Prostate gland (tissue), 2 donors: ENCODE results near the gene KLHL18. TPM values are rescaled to one million over a fixed set of nuclear protein-coding genes. Genes with fewer than 3 reads are reported as not detected.

Experiments
- DNase-seq: peaks from one replicate; pipeline ENCODE4 v3.0.0-alpha.2; 2019; ENCODE audit warnings: low spot score
- H3K27ac ChIP-seq, 2 donors: fragments of 200-600 bp; sonication (generic); 2 replicates each; pipeline ENCODE4 v1.5.1; 2017 to 2019
- H3K27me3 ChIP-seq: fragments of 200-600 bp; sonication (generic); replicated peaks from 2 replicates; pipeline ENCODE4 v1.5.1; 2019; ENCODE audit not compliant: insufficient read depth
- H3K36me3 ChIP-seq, 2 donors: fragments of 200-600 bp; sonication (generic); 1 replicate in 1 of 2; 2 replicates in 1 of 2; pipeline versions ENCODE4 v1.5.1 to v1.8.1; 2017 to 2019
- H3K4me1 ChIP-seq: fragments of 200-600 bp; sonication (generic); replicated peaks from 2 replicates; pipeline ENCODE4 v1.5.1; 2019
- H3K4me3 ChIP-seq, 2 donors: fragments of 200-600 bp; sonication (generic); 2 replicates each; pipeline ENCODE4 v1.5.1; 2017 to 2019
- H3K9me3 ChIP-seq: fragments of 200-600 bp; sonication (generic); 2 replicates; pipeline ENCODE4 v1.5.1; 2017
- POLR2A ChIP-seq: fragments of 450-650 bp; IDR thresholded peaks from one replicate; pipeline ENCODE4 v1.6.1; 2016; ENCODE audit warnings: antibody characterized with exemption, mild to moderate bottlenecking
- POLR2AphosphoS5 ChIP-seq: sonication (generic); formaldehyde crosslinking; IDR thresholded peaks from one replicate; pipeline ENCODE4 v1.6.1; 2017; ENCODE audit warnings: antibody characterized with exemption
- WGBS: methylation state at CpG from one replicate; pipeline ENCODE4 v1.1.5; 2018; 5-methylcytosine and 5-hydroxymethylcytosine counted together
- intact Hi-C: fragments of 100-400 bp; cut with DNase I; formaldehyde crosslinking; loops from one replicate; pipeline ENCODE4 v1.14.2; 2022
- total RNA-seq, 2 donors: library from RNA; depleted of rRNA; stranded (reverse); fragments of >200 nt; gene quantifications; one replicate each; pipeline ENCODE4 v1.1.0, GENCODE V29; 2016
- TF ChIP-seq, protein P1 (sequence below), 4 experiments: fragments of 200-600 bp in 2 of 4; fragments of 450-650 bp in 2 of 4; sonication (generic) in 2 of 4; IDR thresholded peaks; 1 replicate in 3 of 4; 2 replicates in 1 of 4; pipeline ENCODE4 v1.5.1; 2016 to 2019; ENCODE audit warnings: antibody characterized with exemption in 4 of 4, mild to moderate bottlenecking in 2 of 4, moderate library complexity in 2 of 4

The KLHL18 gene
- total RNA-seq, 2 donors from 2014 or later = 10.8 to 18.6 TPM

DNA sequence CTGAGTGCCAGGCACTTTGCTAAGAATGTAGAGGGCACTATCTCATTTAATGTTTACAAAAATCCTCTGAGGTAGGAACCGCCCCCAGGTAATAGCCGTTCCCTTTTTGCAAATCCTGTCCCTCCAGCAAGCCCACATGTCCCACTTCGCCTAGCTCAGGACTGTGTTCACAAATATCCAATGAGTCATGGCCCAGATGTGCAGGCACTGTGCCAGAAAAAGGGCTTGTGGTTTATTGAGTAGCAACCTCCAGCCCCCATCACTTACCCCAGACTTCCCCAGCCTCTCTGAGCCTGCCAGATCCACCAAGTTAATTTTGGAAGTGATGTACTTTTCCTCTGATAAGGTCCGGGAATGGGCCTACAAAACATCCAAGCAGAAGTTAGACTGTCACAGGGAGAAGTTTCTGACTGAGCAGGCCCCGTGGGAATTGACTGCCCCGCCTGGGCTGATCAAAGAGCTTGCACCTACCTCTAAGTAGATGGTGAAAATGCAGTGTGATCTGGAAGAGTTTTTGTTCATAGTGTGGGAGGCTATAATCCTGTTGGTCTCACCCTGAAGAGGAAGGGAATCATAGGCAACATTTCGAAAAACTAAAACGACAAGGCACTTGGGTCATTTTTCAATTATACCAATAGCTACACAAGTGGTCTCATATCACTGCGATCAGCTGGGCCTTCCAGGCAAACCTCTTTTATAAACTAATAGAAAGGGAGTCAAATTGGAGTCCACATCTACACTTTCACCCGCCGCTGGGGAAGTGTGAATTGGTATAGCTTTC lies 15.8 kb upstream of the KLHL18 start:
- no peaks in the 10 kb centered on the region for H3K9me3 ChIP-seq
- H3K4me3 ChIP-seq = no peak overlapping the region
- 64% methylated on average over 11 of the region's 11 CpGs for WGBS
- no peak for TF ChIP-seq POLR2A
- TF ChIP-seq POLR2AphosphoS5 = no peak
- TF ChIP-seq, protein P1, sequence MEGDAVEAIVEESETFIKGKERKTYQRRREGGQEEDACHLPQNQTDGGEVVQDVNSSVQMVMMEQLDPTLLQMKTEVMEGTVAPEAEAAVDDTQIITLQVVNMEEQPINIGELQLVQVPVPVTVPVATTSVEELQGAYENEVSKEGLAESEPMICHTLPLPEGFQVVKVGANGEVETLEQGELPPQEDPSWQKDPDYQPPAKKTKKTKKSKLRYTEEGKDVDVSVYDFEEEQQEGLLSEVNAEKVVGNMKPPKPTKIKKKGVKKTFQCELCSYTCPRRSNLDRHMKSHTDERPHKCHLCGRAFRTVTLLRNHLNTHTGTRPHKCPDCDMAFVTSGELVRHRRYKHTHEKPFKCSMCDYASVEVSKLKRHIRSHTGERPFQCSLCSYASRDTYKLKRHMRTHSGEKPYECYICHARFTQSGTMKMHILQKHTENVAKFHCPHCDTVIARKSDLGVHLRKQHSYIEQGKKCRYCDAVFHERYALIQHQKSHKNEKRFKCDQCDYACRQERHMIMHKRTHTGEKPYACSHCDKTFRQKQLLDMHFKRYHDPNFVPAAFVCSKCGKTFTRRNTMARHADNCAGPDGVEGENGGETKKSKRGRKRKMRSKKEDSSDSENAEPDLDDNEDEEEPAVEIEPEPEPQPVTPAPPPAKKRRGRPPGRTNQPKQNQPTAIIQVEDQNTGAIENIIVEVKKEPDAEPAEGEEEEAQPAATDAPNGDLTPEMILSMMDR (IDR thresholded peaks at IDR 0.05) = no peak
- intact Hi-C loops = no loop called here
- H3K4me1 ChIP-seq = no peaks in the 10 kb centered on the region
- no peaks in the 10 kb centered on the region for H3K36me3 ChIP-seq
- no peaks in the 10 kb centered on the region for H3K27me3 ChIP-seq
- no peak overlapping the region for H3K27ac ChIP-seq
- DNase-seq = peak; percentile 8

DNA sequence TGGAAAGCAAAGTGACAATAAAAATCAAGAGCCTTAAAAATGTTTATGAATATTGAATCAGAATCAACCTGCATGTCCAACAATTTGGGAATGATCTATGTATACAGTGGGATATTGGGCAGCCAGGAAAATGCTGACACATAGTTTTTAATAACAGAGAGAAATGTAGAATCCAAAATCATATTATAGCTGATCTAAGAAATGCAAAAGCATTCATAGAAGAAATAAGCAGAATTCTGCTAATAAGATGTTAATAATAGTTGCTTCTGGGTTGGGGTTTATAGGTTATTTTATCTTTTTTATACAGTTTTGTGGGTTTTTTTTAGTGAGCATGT lies 15.3 kb upstream of the KLHL18 start:
- no peak for TF ChIP-seq POLR2A
- TF ChIP-seq, protein P1 (IDR thresholded peaks at IDR 0.05) = no peak
- TF ChIP-seq POLR2AphosphoS5 = no peak

DNA sequence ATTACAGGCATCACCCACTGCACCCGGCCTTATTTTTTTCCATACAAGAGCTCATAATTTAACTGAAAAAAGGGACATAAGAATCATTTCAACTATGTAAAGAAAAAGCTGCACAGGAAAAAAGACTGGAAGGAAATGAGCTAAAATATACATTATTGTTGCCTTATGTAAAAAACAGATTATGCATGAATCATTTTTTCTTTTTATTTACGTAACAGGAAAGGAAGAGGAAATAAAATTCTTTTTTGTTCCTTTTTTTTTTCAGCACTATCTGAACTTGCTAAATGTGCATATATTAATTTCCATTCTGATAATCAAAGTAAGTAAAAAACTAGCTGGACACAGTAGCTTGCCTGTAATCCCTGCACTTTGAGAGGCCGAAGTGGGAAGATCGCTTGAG lies 12.2 kb upstream of the KLHL18 start:
- no peak for TF ChIP-seq POLR2A
- TF ChIP-seq POLR2AphosphoS5 = no peak
- TF ChIP-seq, protein P1 (IDR thresholded peaks at IDR 0.05) = no peak
- no peaks in the 10 kb centered on the region for H3K4me1 ChIP-seq
- H3K27ac ChIP-seq = no peak overlapping the region
- no peak for DNase-seq
- no peaks in the 10 kb centered on the region for H3K27me3 ChIP-seq
- WGBS = 96% methylated on average over 4 of the region's 4 CpGs
- intact Hi-C loops = no loop called here
- no peak overlapping the region for H3K4me3 ChIP-seq
- H3K9me3 ChIP-seq = no peaks in the 10 kb centered on the region
- H3K36me3 ChIP-seq = no peaks in the 10 kb centered on the region

More for the DNA sequence above, 15.3 kb upstream of the KLHL18 start:
- Histone ChIP-seq H3K9me3 (no peaks in the 10 kb centered on the region), H3K27me3 (no peaks in the 10 kb centered on the region), H3K36me3 (no peaks in the 10 kb centered on the region), H3K4me1 (no peaks in the 10 kb centered on the region), H3K27ac (no peak overlapping the region), H3K4me3 (no peak overlapping the region)
- intact Hi-C loops = no loop called here
- DNase-seq = no peak

DNA sequence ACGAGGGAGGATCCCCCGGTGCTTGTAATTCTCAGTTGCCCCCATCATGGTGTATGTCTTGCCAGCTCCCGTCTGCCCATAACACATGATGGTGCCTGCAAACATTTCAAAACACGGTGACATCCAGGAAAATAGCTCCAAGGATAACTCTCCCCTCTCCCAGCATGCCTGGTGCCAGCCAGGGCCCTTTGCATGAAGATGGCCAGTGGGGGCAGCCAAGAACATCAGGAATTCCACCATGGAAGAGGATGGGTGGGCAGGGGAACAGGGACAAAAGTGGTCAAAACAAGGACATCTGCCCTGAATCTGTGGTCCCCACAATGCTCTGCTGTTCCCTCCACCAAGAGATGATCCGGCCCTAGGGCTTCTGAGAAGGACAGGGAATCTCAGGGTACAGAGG lies 9.2 kb upstream of the KLHL18 start:
- Histone ChIP-seq H3K4me1 (no peaks in the 10 kb centered on the region), H3K27ac (no peak overlapping the region), H3K4me3 (no peak overlapping the region), H3K27me3 (no peaks in the 10 kb centered on the region), H3K36me3 (no peaks in the 10 kb centered on the region), H3K9me3 (no peaks in the 10 kb centered on the region)
- no peak for DNase-seq
- WGBS = 88% methylated on average over 5 of the region's 5 CpGs
- TF ChIP-seq POLR2A (no peak), POLR2AphosphoS5 (no peak)
- TF ChIP-seq, protein P1 (IDR thresholded peaks at IDR 0.05) = no peak
- intact Hi-C loops = no loop called here

DNA sequence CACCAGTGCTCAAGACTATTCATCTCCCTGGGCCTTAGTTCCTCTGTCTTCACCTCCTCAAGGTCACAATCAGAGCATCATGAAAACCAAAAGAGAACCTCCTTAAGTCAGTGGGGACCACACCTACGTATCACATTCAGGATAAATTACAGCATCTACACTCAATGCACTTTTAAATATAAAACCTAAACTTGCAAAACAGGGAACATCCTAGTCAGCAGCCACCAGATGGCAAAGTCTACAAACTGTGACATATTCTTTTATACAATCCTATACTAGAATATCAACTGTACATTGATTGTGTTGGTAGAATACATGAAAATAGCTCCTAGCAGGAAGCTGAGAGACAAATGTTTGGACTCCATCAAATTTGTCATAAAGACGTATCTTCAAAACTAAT lies 8.1 kb upstream of the KLHL18 start:
- H3K36me3 ChIP-seq = no peaks in the 10 kb centered on the region
- H3K27ac ChIP-seq = no peak overlapping the region
- H3K27me3 ChIP-seq = no peaks in the 10 kb centered on the region
- H3K9me3 ChIP-seq = no peaks in the 10 kb centered on the region
- intact Hi-C loops = no loop called here
- H3K4me3 ChIP-seq = no peak overlapping the region
- no peak for DNase-seq
- TF ChIP-seq, protein P1 (IDR thresholded peaks at IDR 0.05) = no peak
- no peak for TF ChIP-seq POLR2AphosphoS5
- TF ChIP-seq POLR2A = no peak
- H3K4me1 ChIP-seq = no peaks in the 10 kb centered on the region
- WGBS = 96% methylated on average over 2 of the region's 2 CpGs
